GM12873 (cell line): ENCODE results near the gene SYT9.

Experiments
- TF ChIP-seq, protein P1 (sequence below): IDR thresholded peaks from 2 replicates; pipeline ENCODE4 v1.5.1; 2012; ENCODE audit warnings: low read depth, mild to moderate bottlenecking, moderate library complexity, low read length, control low read depth; ENCODE audit not compliant: insufficient read depth; ENCODE audit errors: missing control alignments

The SYT9 gene

GRCh38 chr11:7488681-7489080 is 237.0 kb downstream of the SYT9 start:
- TF ChIP-seq, protein P1, sequence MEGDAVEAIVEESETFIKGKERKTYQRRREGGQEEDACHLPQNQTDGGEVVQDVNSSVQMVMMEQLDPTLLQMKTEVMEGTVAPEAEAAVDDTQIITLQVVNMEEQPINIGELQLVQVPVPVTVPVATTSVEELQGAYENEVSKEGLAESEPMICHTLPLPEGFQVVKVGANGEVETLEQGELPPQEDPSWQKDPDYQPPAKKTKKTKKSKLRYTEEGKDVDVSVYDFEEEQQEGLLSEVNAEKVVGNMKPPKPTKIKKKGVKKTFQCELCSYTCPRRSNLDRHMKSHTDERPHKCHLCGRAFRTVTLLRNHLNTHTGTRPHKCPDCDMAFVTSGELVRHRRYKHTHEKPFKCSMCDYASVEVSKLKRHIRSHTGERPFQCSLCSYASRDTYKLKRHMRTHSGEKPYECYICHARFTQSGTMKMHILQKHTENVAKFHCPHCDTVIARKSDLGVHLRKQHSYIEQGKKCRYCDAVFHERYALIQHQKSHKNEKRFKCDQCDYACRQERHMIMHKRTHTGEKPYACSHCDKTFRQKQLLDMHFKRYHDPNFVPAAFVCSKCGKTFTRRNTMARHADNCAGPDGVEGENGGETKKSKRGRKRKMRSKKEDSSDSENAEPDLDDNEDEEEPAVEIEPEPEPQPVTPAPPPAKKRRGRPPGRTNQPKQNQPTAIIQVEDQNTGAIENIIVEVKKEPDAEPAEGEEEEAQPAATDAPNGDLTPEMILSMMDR: no peak

DNA sequence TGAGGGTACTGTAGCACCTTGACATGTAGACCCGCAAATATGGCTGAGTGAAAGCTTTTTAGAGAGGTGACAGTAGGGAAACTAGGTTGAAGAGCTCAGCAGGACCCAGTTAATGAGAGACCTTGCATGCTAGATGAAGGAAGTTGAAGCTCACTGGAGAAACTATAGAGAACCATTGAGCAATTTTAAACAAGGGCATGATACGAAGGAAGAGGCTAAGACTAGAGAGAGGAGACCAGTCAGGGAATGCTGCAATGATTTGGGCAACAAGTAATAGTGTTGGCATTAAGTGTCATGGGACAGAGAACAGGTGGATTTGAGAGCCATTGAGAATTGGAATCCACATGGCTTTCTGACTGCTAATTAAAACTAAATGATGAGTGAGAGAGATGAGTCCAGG is 237.7 kb downstream of the SYT9 start:
- TF ChIP-seq, protein P1: no peak

DNA sequence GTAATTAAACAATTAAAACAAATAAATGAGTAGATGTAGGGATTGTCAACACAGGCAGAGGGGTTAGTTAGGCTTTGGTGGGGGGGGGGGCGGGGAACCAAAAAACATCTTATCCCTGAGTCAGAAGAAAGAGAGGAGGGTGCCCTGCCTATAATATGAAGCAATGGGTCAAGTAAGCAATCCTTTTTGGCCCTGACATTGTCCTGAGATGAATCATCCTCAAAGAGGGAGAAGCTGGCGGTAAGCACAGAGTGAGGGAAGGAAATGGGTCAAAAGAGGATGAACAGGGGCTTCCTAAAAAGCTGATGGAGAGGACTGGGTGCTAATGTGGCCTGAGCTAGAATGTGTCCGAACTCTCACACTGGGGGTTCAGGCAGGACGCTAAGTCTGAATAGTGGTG is 238.3 kb downstream of the SYT9 start:
- TF ChIP-seq, protein P1: no peak

- TF ChIP-seq, protein P1: no peak
Measured at GRCh38 chr11:7490535-7490934, 238.8 kb downstream of the SYT9 start.

DNA sequence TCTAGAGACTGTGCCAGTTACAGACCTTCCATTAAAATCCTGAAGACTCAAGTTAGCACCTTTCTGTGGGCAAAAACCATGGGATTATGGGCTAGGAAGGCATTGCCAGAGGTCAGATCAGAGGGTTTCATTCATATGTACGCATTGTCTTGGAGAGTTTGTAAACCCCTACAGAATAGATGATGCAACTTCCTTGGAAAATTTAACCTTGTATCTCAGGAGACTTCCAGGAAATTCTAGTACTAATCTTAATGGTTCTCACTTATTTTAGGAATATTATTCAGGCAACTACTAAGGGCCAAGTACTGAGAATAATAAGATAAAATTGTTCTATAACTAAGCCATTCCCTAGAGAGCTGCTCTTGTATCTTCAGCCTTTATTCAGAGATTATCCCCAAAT is 240.5 kb downstream of the SYT9 start:
- TF ChIP-seq, protein P1: no peak

DNA sequence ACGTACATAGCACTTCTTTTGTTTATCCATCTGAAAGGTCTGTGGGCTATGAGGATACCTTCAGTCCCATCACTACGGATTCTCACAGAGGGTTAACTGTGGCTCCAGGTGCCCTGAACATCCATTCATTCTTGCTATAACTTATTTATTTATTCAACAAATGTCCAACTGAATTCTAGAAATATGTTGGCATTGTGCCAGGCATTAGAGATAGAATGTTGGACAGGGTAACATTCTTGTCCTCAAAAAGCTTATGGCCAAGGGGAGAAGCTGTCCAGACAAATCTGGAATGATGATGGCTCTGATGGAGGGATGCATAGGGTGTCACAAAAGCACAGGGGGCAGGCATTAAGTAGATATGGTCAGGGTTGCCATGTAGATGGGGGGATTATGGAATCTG is 242.0 kb downstream of the SYT9 start:
- TF ChIP-seq, protein P1: no peak

- TF ChIP-seq, protein P1: no peak
Measured at GRCh38 chr11:7494086-7494745, 242.5 kb downstream of the SYT9 start.
